Measurements from ENCODE around the gene FBXL16. TPM values are rescaled to one million over a fixed set of nuclear protein-coding genes. Genes with fewer than 3 reads are reported as not detected.

Gene FBXL16
- total RNA-seq, 4 donors from 2014 or later, result 0.42 to 1.2 (median 0.51) TPM

DNA sequence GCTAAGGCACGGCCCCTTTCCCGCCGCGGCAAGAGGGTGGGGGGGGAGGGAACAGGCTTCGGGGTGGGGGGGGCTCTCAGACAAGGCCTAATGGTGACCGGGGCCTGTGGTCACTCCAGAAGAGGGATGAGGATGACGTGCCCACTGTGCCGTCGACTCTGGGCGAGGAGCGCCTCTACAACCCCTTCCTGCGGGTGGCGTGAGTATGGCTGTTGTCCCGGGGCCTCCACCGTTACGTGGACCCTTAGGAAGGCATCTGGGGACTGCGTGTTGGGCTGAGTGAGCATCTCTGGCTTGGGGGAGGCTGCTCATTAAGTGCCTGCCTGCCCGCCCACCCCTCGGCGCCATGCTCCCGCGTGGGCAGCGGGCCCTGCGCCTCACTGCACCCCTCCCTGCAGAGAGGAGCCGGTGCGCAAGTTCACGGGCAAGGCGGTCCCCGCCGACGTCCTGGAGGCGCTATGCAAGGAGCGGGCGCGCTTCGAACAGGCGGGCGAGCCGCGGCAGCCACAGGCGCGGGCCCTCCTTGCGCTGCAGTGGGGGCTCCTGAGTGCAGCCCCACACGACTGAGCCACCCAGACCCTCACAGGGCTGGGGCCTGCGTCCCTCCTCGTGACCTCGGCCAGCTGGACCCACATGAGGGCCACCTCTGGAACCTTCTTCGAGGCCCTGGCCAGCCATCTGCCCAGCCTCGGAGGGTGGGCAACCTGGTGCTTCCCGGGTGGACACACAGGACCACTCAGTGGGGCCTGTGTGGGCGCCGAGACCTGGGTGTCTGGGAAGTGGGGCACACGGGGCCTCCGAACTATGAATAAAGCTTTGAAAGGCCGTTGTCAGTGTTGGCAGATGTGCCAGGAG is 23.5 kb upstream of the FBXL16 start:
- H3K4me3 ChIP-seq, result peak overlapping the region; percentile 56 to 66 (median 58)
- WGBS, result 95% methylated on average over 4 of the region's 55 CpGs

DNA sequence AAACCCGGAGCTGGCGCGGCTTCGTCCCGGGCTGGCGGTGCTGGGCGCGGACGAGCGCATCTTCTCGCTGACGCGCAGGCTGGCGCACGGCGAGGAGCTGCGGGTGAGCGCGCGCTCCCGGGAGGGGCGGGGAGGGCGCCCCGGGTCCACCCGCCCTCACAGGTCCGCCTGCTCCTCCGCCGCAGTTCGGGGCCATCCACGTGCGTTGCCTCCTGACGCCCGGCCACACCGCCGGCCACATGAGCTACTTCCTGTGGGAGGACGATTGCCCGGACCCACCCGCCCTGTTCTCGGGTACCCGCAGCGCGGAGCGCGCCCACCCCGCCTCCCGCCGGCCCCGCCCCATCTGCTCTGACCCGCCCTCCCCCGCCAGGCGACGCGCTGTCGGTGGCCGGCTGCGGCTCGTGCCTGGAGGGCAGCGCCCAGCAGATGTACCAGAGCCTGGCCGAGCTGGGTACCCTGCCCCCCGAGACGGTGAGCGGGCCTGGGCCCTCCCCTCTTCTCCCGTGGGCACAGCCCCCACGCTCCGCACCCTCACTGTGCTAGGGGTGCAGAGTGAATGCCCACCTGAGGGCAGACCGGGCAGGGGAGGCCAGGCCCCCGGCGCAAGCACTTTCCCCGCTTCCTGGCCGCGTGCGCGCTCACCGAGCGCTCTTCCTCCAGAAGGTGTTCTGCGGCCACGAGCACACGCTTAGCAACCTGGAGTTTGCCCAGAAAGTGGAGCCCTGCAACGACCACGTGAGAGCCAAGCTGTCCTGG is 22.7 kb upstream of the FBXL16 start:
- no peak for TF ChIP-seq EP300 (IDR thresholded peaks at IDR 0.05)
- peak in 1 of 2 donors; percentile 3 for TF ChIP-seq POLR2AphosphoS5 (IDR thresholded peaks at IDR 0.05)
- TF ChIP-seq, protein P1, sequence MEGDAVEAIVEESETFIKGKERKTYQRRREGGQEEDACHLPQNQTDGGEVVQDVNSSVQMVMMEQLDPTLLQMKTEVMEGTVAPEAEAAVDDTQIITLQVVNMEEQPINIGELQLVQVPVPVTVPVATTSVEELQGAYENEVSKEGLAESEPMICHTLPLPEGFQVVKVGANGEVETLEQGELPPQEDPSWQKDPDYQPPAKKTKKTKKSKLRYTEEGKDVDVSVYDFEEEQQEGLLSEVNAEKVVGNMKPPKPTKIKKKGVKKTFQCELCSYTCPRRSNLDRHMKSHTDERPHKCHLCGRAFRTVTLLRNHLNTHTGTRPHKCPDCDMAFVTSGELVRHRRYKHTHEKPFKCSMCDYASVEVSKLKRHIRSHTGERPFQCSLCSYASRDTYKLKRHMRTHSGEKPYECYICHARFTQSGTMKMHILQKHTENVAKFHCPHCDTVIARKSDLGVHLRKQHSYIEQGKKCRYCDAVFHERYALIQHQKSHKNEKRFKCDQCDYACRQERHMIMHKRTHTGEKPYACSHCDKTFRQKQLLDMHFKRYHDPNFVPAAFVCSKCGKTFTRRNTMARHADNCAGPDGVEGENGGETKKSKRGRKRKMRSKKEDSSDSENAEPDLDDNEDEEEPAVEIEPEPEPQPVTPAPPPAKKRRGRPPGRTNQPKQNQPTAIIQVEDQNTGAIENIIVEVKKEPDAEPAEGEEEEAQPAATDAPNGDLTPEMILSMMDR (IDR thresholded peaks at IDR 0.05), result no peak
- 0% methylated on average over 2 of the region's 80 CpGs for WGBS
- Histone ChIP-seq H3K27me3 (peaks cover 0 to 53% (median 24%) of the 10 kb centered on the region in 4 donors), H3K4me3 (peak overlapping the region; percentile 56 to 66 (median 58)), H3K4me1 (peaks cover 26 to 35% (median 32%) of the 10 kb centered on the region in 4 donors), H3K9me3 (no peaks in the 10 kb centered on the region), H3K36me3 (peaks cover 12 to 37% (median 33%) of the 10 kb centered on the region in 4 donors), H3K27ac (replicated peaks in 1 of 4) (no peak overlapping the region)
- intact Hi-C loops (cut with DNase I), result no loop called here
- no peak for DNase-seq (ENCODE audit: extremely low spot score)

More for the DNA sequence above, 23.5 kb upstream of the FBXL16 start:
- H3K4me1 ChIP-seq, result peaks cover 26 to 35% (median 32%) of the 10 kb centered on the region in 4 donors
- TF ChIP-seq POLR2A (IDR thresholded peaks at IDR 0.05; ENCODE audit: low read depth) (no peak), EP300 (IDR thresholded peaks at IDR 0.05) (no peak), POLR2AphosphoS5 (IDR thresholded peaks at IDR 0.05) (no peak)
- TF ChIP-seq, protein P1 (IDR thresholded peaks at IDR 0.05), result no peak
- H3K27ac ChIP-seq (replicated peaks in 1 of 4), result no peak overlapping the region
- peaks cover 0 to 52% (median 24%) of the 10 kb centered on the region in 4 donors for H3K27me3 ChIP-seq
- no peak for DNase-seq (ENCODE audit: extremely low spot score)
- no peaks in the 10 kb centered on the region for H3K9me3 ChIP-seq
- peaks cover 16 to 45% (median 41%) of the 10 kb centered on the region in 4 donors for H3K36me3 ChIP-seq
- intact Hi-C loops (cut with DNase I), result no loop called here

DNA sequence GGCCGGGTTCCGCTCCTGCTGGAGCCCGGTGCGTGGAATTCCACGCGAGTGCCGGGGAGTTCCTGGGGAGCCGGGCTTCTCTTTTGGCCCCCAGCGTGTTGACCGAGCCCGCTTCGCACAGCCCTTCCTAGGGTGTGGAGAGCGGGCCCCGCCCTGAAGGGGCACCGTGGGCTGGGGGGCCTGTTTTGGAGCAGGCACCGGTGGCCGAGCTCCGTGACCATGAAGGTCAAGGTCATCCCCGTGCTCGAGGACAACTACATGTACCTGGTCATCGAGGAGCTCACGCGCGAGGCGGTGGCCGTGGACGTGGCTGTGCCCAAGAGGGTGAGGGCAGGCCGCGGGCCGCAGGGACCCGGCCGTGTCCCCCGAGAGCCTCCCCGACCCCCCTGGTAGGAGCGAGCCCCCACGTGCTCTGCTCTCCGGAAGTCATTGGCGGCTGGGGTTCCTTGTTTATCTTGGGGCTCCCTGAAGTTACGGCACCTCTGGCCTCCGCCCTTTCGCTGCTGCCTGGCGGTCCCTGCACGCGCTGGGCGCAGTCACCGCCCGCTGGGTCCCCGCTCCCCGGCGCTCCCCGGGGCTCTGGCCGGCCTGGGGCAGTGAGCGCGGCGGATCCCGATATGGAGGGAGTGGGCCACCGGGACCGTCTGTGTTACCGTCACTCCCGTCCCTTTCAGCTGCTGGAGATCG is 21.8 kb upstream of the FBXL16 start:
- Histone ChIP-seq H3K36me3 (peaks cover 12 to 34% (median 24%) of the 10 kb centered on the region in 4 donors), H3K4me1 (peaks cover 26 to 38% (median 33%) of the 10 kb centered on the region in 4 donors), H3K27me3 (peaks cover 0 to 53% (median 24%) of the 10 kb centered on the region in 4 donors), H3K9me3 (no peaks in the 10 kb centered on the region), H3K4me3 (peak overlapping the region; percentile 56 to 66 (median 58)), H3K27ac (replicated peaks in 1 of 4) (no peak overlapping the region)
- no peak for DNase-seq (ENCODE audit: extremely low spot score)
- WGBS, result 0% methylated on average over 12 of the region's 61 CpGs
- intact Hi-C loops (cut with DNase I), result no loop called here
- no peak for TF ChIP-seq POLR2AphosphoS5 (IDR thresholded peaks at IDR 0.05)
- TF ChIP-seq POLR2A (IDR thresholded peaks at IDR 0.05; ENCODE audit: low read depth), result peak; percentile 22

DNA sequence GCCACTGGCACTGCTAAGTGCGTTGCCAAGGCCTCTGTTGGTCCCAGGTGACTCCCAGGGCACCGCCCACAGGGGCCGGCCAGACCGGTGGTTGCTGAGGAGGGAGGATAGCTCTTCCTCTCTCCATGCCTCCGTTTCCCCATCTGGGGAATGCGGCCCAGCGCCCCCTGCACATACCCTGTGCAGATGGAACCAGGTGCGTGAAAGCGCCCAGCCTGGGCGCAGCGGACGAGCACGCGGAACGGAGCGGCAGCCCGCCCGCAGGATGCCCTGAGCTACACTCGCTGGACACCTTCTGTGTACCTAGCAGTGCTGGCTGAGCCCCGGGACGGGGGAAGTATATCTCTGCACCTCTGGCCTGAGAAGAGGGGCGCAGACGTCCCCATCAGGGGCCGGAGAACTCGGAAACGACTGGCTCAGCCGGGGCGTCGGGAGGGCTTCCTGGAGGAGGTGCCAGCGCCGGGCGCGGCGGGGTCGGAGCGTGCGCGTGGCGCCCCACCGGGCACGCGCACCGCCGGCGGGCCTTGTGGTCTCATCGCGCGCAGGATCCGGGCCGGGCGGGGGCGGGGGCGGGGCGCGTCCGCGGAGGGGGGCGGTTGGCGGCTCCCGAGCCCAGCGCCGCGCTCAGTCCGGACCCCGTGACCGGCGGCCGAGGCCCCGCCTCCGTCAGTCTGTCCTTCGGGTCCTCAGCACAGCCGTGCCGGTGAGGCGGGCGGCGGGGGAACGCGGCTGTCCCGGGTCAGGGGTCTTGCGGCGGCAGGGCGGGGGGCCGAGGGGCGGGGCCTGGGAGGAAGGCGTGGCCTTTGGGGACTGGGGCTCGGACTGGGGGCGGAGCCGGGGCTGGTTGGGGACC is 21.1 kb upstream of the FBXL16 start, which contains the start of the genes CCDC78 and HAGHL:
Gene CCDC78, minus strand, starts transcription at position 6 of the 853 bp plus-strand sequence. CDS start 76 bp downstream, outside the sequence.
Gene HAGHL, plus strand, starts transcription at position 669 of the 853 bp plus-strand sequence. CDS start 404 bp downstream, outside the sequence.
- no CpG with 5 or more reads among the region's 88 CpGs for WGBS

More for the DNA sequence above, 21.1 kb upstream of the FBXL16 start, which contains the start of the genes CCDC78 and HAGHL:
- Histone ChIP-seq H3K27me3 (peaks cover 0 to 53% (median 24%) of the 10 kb centered on the region in 4 donors), H3K36me3 (peaks cover 8 to 26% (median 18%) of the 10 kb centered on the region in 4 donors), H3K4me3 (peak within 1 kb of the TSS; percentile 56 to 66 (median 58)), H3K9me3 (no peaks in the 10 kb centered on the region), H3K27ac (replicated peaks in 1 of 4) (no peak within 1 kb of the TSS), H3K4me1 (peaks cover 29 to 45% (median 40%) of the 10 kb centered on the region in 4 donors)
- intact Hi-C loops (cut with DNase I), result no loop called here
- TF ChIP-seq, protein P1 (IDR thresholded peaks at IDR 0.05), result no peak
- TF ChIP-seq POLR2A (IDR thresholded peaks at IDR 0.05; ENCODE audit: low read depth) (no peak), EP300 (IDR thresholded peaks at IDR 0.05) (no peak), POLR2AphosphoS5 (IDR thresholded peaks at IDR 0.05) (no peak)
- no peak for DNase-seq (ENCODE audit: extremely low spot score)
